ENCODE measurements around the gene ZNF541. TPM values are rescaled to one million over a fixed set of nuclear protein-coding genes. Genes with fewer than 3 reads are reported as not detected.

ZNF541 gene, protein sequence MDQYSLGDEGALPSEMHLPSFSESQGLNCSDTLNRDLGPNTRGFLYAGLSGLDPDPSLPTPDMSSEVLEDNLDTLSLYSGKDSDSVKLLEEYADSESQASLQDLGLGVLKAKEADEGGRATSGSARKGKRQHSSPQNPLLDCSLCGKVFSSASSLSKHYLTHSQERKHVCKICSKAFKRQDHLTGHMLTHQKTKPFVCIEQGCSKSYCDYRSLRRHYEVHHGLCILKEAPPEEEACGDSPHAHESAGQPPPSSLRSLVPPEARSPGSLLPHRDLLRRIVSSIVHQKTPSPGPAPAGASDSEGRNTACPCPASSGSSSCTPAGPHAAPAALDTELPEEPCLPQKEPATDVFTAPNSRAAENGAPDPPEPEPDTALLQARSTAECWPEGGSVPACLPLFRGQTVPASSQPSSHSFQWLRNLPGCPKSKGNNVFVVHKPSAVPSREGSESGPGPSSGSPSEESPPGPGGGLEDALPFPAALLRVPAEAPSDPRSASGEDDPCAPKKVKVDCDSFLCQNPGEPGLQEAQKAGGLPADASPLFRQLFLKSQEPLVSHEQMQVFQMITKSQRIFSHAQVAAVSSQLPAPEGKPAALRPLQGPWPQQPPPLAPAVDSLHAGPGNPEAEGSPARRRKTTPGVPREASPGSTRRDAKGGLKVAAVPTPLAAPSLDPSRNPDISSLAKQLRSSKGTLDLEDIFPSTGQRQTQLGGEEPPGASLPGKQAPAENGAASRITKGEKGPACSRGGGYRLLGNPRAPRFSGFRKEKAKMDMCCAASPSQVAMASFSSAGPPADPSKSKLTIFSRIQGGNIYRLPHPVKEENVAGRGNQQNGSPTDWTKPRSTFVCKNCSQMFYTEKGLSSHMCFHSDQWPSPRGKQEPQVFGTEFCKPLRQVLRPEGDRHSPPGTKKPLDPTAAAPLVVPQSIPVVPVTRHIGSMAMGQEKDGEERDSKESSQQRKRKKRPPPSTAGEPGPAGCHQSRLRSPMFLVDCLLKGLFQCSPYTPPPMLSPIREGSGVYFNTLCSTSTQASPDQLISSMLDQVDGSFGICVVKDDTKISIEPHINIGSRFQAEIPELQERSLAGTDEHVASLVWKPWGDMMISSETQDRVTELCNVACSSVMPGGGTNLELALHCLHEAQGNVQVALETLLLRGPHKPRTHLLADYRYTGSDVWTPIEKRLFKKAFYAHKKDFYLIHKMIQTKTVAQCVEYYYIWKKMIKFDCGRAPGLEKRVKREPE (N-terminal part only)
- under 0.01 TPM in 2 replicates for total RNA-seq (2012; rRNA removed)

GRCh38 chr19:47573071-47574026 lies at the start of gene ZNF541:
TSS of gene ZNF541 (minus strand) at chr19:47573148. CDS start at chr19:47555856, 17,292 bp downstream.
- H3K27me3 ChIP-seq (ENCODE audit: control insufficient read depth, insufficient read depth, low read length) = peaks cover 20% of the 10 kb centered on the region
- H3K4me1 ChIP-seq (ENCODE audit: control insufficient read depth, insufficient read depth, low read length) = no peaks in the 10 kb centered on the region
- H3K4me2 ChIP-seq (ENCODE audit: low read length) = peak within 1 kb of the TSS; percentile 80
- H3K36me3 ChIP-seq (ENCODE audit: insufficient read depth, low read length) = no peaks in the 10 kb centered on the region
- H3K9ac ChIP-seq (ENCODE audit: low read depth, low read length) = no peak within 1 kb of the TSS
- H3K4me3 ChIP-seq (ENCODE audit: low read length) = peak within 1 kb of the TSS; percentile 65
- H3K9me3 ChIP-seq (replicated peaks; ENCODE audit: low read length) = no peaks in the 10 kb centered on the region

- Histone ChIP-seq H3K27me3 (ENCODE audit: control insufficient read depth, insufficient read depth, low read length) (no peaks in the 10 kb centered on the region), H3K4me3 (ENCODE audit: low read length) (no peak overlapping the region), H3K9me3 (replicated peaks; ENCODE audit: low read length) (no peaks in the 10 kb centered on the region), H3K4me2 (ENCODE audit: low read length) (no peak overlapping the region), H3K4me1 (ENCODE audit: control insufficient read depth, insufficient read depth, low read length) (peaks cover 5% of the 10 kb centered on the region), H3K9ac (ENCODE audit: low read depth, low read length) (no peak overlapping the region), H3K36me3 (ENCODE audit: insufficient read depth, low read length) (peaks cover 6% of the 10 kb centered on the region)
These were observed 46.8 kb upstream of the ZNF541 start for GRCh38 chr19:47619763-47620162.

- H3K4me2 ChIP-seq (ENCODE audit: low read length) = no peak overlapping the region
- H3K36me3 ChIP-seq (ENCODE audit: insufficient read depth, low read length) = no peaks in the 10 kb centered on the region
- H3K27me3 ChIP-seq (ENCODE audit: control insufficient read depth, insufficient read depth, low read length) = no peaks in the 10 kb centered on the region
- H3K9me3 ChIP-seq (replicated peaks; ENCODE audit: low read length) = no peaks in the 10 kb centered on the region
- H3K4me3 ChIP-seq (ENCODE audit: low read length) = no peak overlapping the region
- H3K9ac ChIP-seq (ENCODE audit: low read depth, low read length) = no peak overlapping the region
- peaks cover 8% of the 10 kb centered on the region for H3K4me1 ChIP-seq (ENCODE audit: control insufficient read depth, insufficient read depth, low read length)
These were observed 45.8 kb upstream of the ZNF541 start for GRCh38 chr19:47618771-47619170.

- Histone ChIP-seq H3K36me3 (ENCODE audit: insufficient read depth, low read length) (peaks cover 9% of the 10 kb centered on the region), H3K27me3 (ENCODE audit: control insufficient read depth, insufficient read depth, low read length) (no peaks in the 10 kb centered on the region), H3K4me1 (ENCODE audit: control insufficient read depth, insufficient read depth, low read length) (peaks cover 29% of the 10 kb centered on the region), H3K9ac (ENCODE audit: low read depth, low read length) (no peak overlapping the region), H3K9me3 (replicated peaks; ENCODE audit: low read length) (no peaks in the 10 kb centered on the region), H3K4me2 (ENCODE audit: low read length) (no peak overlapping the region), H3K4me3 (ENCODE audit: low read length) (no peak overlapping the region)
These were observed 42.8 kb upstream of the ZNF541 start for GRCh38 chr19:47615714-47616113.

GRCh38 chr19:47615230-47615629 lies 42.3 kb upstream of the ZNF541 start:
- no peaks in the 10 kb centered on the region for H3K27me3 ChIP-seq (ENCODE audit: control insufficient read depth, insufficient read depth, low read length)
- H3K4me1 ChIP-seq (ENCODE audit: control insufficient read depth, insufficient read depth, low read length) = peaks cover 33% of the 10 kb centered on the region
- H3K4me3 ChIP-seq (ENCODE audit: low read length) = no peak overlapping the region
- H3K36me3 ChIP-seq (ENCODE audit: insufficient read depth, low read length) = peaks cover 11% of the 10 kb centered on the region
- no peak overlapping the region for H3K4me2 ChIP-seq (ENCODE audit: low read length)
- no peak overlapping the region for H3K9ac ChIP-seq (ENCODE audit: low read depth, low read length)
- no peaks in the 10 kb centered on the region for H3K9me3 ChIP-seq (replicated peaks; ENCODE audit: low read length)

- Histone ChIP-seq H3K4me3 (ENCODE audit: low read length) (no peak overlapping the region), H3K36me3 (ENCODE audit: insufficient read depth, low read length) (peaks cover 11% of the 10 kb centered on the region), H3K4me2 (ENCODE audit: low read length) (no peak overlapping the region), H3K27me3 (ENCODE audit: control insufficient read depth, insufficient read depth, low read length) (no peaks in the 10 kb centered on the region), H3K9me3 (replicated peaks; ENCODE audit: low read length) (no peaks in the 10 kb centered on the region), H3K4me1 (ENCODE audit: control insufficient read depth, insufficient read depth, low read length) (peaks cover 33% of the 10 kb centered on the region), H3K9ac (ENCODE audit: low read depth, low read length) (no peak overlapping the region)
These were observed 41.6 kb upstream of the ZNF541 start for GRCh38 chr19:47614559-47614958.

- Histone ChIP-seq H3K4me2 (ENCODE audit: low read length) (no peak overlapping the region), H3K9ac (ENCODE audit: low read depth, low read length) (no peak overlapping the region), H3K4me1 (ENCODE audit: control insufficient read depth, insufficient read depth, low read length) (peaks cover 33% of the 10 kb centered on the region), H3K27me3 (ENCODE audit: control insufficient read depth, insufficient read depth, low read length) (no peaks in the 10 kb centered on the region), H3K9me3 (replicated peaks; ENCODE audit: low read length) (no peaks in the 10 kb centered on the region), H3K4me3 (ENCODE audit: low read length) (no peak overlapping the region), H3K36me3 (ENCODE audit: insufficient read depth, low read length) (peaks cover 11% of the 10 kb centered on the region)
These were observed 41.0 kb upstream of the ZNF541 start for GRCh38 chr19:47614021-47614295.

- no peaks in the 10 kb centered on the region for H3K9me3 ChIP-seq (replicated peaks; ENCODE audit: low read length)
- H3K27me3 ChIP-seq (ENCODE audit: control insufficient read depth, insufficient read depth, low read length) = no peaks in the 10 kb centered on the region
- peaks cover 11% of the 10 kb centered on the region for H3K36me3 ChIP-seq (ENCODE audit: insufficient read depth, low read length)
- H3K9ac ChIP-seq (ENCODE audit: low read depth, low read length) = peak overlapping the region; percentile 49
- H3K4me2 ChIP-seq (ENCODE audit: low read length) = peak overlapping the region; percentile 37
- H3K4me1 ChIP-seq (ENCODE audit: control insufficient read depth, insufficient read depth, low read length) = peaks cover 28% of the 10 kb centered on the region
- H3K4me3 ChIP-seq (ENCODE audit: low read length) = no peak overlapping the region
These were observed 40.4 kb upstream of the ZNF541 start for GRCh38 chr19:47613165-47614020.

GRCh38 chr19:47610902-47611301 lies 38.0 kb upstream of the ZNF541 start:
- Histone ChIP-seq H3K36me3 (ENCODE audit: insufficient read depth, low read length) (peaks cover 11% of the 10 kb centered on the region), H3K27me3 (ENCODE audit: control insufficient read depth, insufficient read depth, low read length) (no peaks in the 10 kb centered on the region), H3K4me1 (ENCODE audit: control insufficient read depth, insufficient read depth, low read length) (peaks cover 33% of the 10 kb centered on the region), H3K9ac (ENCODE audit: low read depth, low read length) (peak overlapping the region; percentile 100), H3K9me3 (replicated peaks; ENCODE audit: low read length) (no peaks in the 10 kb centered on the region), H3K4me2 (ENCODE audit: low read length) (peak overlapping the region; percentile 97), H3K4me3 (ENCODE audit: low read length) (peak overlapping the region; percentile 99)

Measured in skeletal muscle satellite cell (primary cell).